HFFc6 (cell line): ENCODE results near the gene HDC. TPM values are rescaled to one million over a fixed set of nuclear protein-coding genes. Genes with fewer than 3 reads are reported as not detected.

Source experiments
- DNase-seq: peaks from one replicate; pipeline ENCODE4 v3.0.0-alpha.2; 2018
- H3K27ac Mint-ChIP-seq: 2 replicates; pipeline ENCODE4 v1.8.0; 2020; ENCODE audit warnings: mild to moderate bottlenecking, mixed read lengths
- H3K27me3 Mint-ChIP-seq: 2 replicates; pipeline ENCODE4 v1.8.0; 2021; ENCODE audit warnings: mild to moderate bottlenecking, moderate library complexity, mixed read lengths; ENCODE audit not compliant: insufficient read depth
- H3K36me3 Mint-ChIP-seq: 2 replicates; pipeline ENCODE4 v1.8.0; 2021; ENCODE audit warnings: low read depth, mixed read lengths
- H3K4me1 Mint-ChIP-seq: 2 replicates; pipeline ENCODE4 v1.8.0; 2020; ENCODE audit warnings: low read depth, mixed read lengths
- H3K4me3 Mint-ChIP-seq: 2 replicates; pipeline ENCODE4 v1.8.0; 2020; ENCODE audit warnings: mild to moderate bottlenecking, moderate library complexity, mixed read lengths
- H3K9me3 Mint-ChIP-seq: 2 replicates; pipeline ENCODE4 v1.8.0; 2020; ENCODE audit warnings: mild to moderate bottlenecking, mixed read lengths
- CTCF ChIP-seq: fragments of 200-600 bp; sonication (generic); IDR thresholded peaks from 2 replicates; pipeline ENCODE4 v1.5.0; 2021; ENCODE audit warnings: antibody characterized with exemption, mild to moderate bottlenecking
- total RNA-seq, 6 experiments: library from RNA; stranded (reverse); fragmentation: NEBNext Ultra II Directional; extraction: Animal tissue kit (Norgen Biotek cat#: 25700); gene quantifications; 2 replicates in 1 of 6; 3 replicates in 5 of 6; pipeline ENCODE4 v1.2.3, GENCODE V29; 2021

The HDC gene
- total RNA-seq, 6 experiments from 2014 or later = 0.07 TPM; not detected in 5

- Mint-ChIP-seq H3K4me3 (no peak overlapping the region), H3K27me3 (peaks cover 8% of the 10 kb centered on the region), H3K9me3 (no peaks in the 10 kb centered on the region), H3K27ac (no peak overlapping the region), H3K36me3 (no peaks in the 10 kb centered on the region), H3K4me1 (no peaks in the 10 kb centered on the region)
- TF ChIP-seq CTCF = no peak
- no peak for DNase-seq
Measured at GRCh38 chr15:50267577-50267976, 2.1 kb upstream of the HDC start.

- TF ChIP-seq CTCF = no peak
- H3K4me1 Mint-ChIP-seq = peaks cover 19% of the 10 kb centered on the region
- no peak overlapping the region for H3K4me3 Mint-ChIP-seq
- no peaks in the 10 kb centered on the region for H3K36me3 Mint-ChIP-seq
- H3K9me3 Mint-ChIP-seq = no peaks in the 10 kb centered on the region
- no peak overlapping the region for H3K27ac Mint-ChIP-seq
- DNase-seq = no peak
- peaks cover 12% of the 10 kb centered on the region for H3K27me3 Mint-ChIP-seq
Measured at GRCh38 chr15:50262533-50262932, 3.0 kb downstream of the HDC start.

GRCh38 chr15:50261981-50262380 lies 3.5 kb downstream of the HDC start:
- Mint-ChIP-seq H3K27ac (no peak overlapping the region), H3K4me1 (peaks cover 24% of the 10 kb centered on the region), H3K27me3 (peaks cover 12% of the 10 kb centered on the region), H3K4me3 (no peak overlapping the region), H3K36me3 (no peaks in the 10 kb centered on the region), H3K9me3 (no peaks in the 10 kb centered on the region)
- no peak for TF ChIP-seq CTCF
- no peak for DNase-seq

GRCh38 chr15:50260969-50261496 lies 4.5 kb downstream of the HDC start:
- peaks cover 34% of the 10 kb centered on the region for H3K4me1 Mint-ChIP-seq
- no peak overlapping the region for H3K4me3 Mint-ChIP-seq
- H3K27ac Mint-ChIP-seq = no peak overlapping the region
- no peaks in the 10 kb centered on the region for H3K36me3 Mint-ChIP-seq
- no peak for TF ChIP-seq CTCF
- H3K27me3 Mint-ChIP-seq = peaks cover 12% of the 10 kb centered on the region
- DNase-seq = no peak
- H3K9me3 Mint-ChIP-seq = no peaks in the 10 kb centered on the region

GRCh38 chr15:50259276-50259675 lies 6.2 kb downstream of the HDC start:
- DNase-seq = no peak
- Mint-ChIP-seq H3K9me3 (no peaks in the 10 kb centered on the region), H3K27ac (no peak overlapping the region), H3K4me3 (no peak overlapping the region), H3K27me3 (peaks cover 6% of the 10 kb centered on the region), H3K4me1 (peaks cover 49% of the 10 kb centered on the region), H3K36me3 (no peaks in the 10 kb centered on the region)
- no peak for TF ChIP-seq CTCF

- Mint-ChIP-seq H3K27me3 (peaks cover 6% of the 10 kb centered on the region), H3K9me3 (no peaks in the 10 kb centered on the region), H3K4me1 (peaks cover 49% of the 10 kb centered on the region), H3K36me3 (no peaks in the 10 kb centered on the region), H3K27ac (no peak overlapping the region), H3K4me3 (no peak overlapping the region)
- TF ChIP-seq CTCF = no peak
- DNase-seq = peak; percentile 37
Measured at GRCh38 chr15:50257924-50258323, 7.6 kb downstream of the HDC start.
